GM12875 (cell line): ENCODE data around the gene FOXP1.

Experiments used
- H3K4me3 ChIP-seq: one replicate; pipeline ENCODE4 v1.5.1; 2011; ENCODE audit warnings: low read depth, low read length, control low read depth
- TF ChIP-seq, protein P1 (sequence below): IDR thresholded peaks from 2 replicates; pipeline ENCODE4 v1.5.1; 2011; ENCODE audit warnings: low read depth, mild to moderate bottlenecking, control low read depth, inconsistent platforms, low read length, moderate library complexity, borderline replicate concordance; ENCODE audit not compliant: insufficient read depth

Gene FOXP1

DNA sequence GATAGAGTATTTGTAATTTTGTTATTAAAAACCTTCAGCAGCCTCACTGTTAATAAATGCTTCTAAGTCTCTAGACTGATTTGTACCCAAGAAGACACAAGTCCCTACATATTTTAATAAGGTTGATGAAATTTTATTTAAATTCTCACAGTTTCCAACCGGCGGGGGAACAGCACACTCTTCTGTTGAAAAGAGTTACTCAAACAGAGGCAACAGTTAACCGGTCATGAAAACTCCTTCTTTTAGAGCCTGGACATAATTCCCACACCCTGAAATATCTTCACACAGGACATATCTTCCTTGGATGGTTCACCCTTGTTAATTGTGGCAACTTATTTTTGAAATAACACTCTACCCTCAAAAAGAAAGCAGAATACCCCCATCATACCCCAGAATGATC lies 278.8 kb downstream of the FOXP1 start:
- TF ChIP-seq, protein P1, sequence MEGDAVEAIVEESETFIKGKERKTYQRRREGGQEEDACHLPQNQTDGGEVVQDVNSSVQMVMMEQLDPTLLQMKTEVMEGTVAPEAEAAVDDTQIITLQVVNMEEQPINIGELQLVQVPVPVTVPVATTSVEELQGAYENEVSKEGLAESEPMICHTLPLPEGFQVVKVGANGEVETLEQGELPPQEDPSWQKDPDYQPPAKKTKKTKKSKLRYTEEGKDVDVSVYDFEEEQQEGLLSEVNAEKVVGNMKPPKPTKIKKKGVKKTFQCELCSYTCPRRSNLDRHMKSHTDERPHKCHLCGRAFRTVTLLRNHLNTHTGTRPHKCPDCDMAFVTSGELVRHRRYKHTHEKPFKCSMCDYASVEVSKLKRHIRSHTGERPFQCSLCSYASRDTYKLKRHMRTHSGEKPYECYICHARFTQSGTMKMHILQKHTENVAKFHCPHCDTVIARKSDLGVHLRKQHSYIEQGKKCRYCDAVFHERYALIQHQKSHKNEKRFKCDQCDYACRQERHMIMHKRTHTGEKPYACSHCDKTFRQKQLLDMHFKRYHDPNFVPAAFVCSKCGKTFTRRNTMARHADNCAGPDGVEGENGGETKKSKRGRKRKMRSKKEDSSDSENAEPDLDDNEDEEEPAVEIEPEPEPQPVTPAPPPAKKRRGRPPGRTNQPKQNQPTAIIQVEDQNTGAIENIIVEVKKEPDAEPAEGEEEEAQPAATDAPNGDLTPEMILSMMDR = no peak
- no peak overlapping the region for H3K4me3 ChIP-seq

DNA sequence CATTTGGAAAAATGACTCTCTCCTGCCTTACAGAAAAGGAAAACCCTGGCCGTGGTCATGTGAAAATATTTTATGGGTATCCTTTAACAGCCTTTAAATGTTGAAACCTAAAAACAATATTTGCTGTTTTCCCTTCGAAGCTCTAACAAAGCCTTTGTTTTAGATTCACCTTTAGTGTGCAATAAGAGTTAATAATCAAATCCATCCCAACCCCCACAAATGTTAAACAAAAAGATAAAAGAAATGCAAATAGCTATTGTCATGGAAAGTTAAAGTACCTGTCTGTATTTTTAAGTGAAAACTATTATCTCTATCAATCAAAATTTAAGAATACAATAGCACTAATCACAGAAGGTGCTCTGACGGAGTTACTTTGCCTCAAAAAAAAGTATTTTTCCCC lies 279.3 kb downstream of the FOXP1 start:
- TF ChIP-seq, protein P1 = no peak
- no peak overlapping the region for H3K4me3 ChIP-seq

DNA sequence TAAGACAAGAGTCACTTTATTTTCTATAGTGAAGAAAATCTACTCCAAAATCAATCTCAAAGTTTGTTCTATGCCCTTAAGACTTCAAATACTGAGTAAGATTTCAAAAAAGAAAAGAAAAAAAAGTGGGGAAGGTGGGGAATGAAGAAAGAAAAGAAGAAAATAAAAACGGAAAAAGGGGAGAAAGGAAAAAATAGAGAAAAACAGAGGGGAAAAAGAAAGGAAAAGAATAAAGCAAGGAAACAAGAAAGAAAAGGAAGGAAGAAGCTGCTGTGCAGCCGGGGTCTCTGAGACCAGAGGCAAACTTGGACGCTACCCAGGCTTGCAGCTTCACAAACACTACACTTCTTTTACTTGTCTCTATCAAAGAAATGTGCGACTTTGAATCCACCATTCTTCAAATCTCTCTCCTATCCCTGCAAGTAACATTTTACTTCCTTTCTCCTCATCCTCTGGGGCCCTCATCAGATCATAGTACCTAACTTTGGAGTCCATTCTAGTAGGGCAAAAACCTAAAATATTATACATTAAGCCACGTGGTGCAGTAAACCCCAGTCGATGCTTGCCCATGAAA lies 279.8 kb downstream of the FOXP1 start:
- TF ChIP-seq, protein P1 = no peak
- H3K4me3 ChIP-seq = no peak overlapping the region

DNA sequence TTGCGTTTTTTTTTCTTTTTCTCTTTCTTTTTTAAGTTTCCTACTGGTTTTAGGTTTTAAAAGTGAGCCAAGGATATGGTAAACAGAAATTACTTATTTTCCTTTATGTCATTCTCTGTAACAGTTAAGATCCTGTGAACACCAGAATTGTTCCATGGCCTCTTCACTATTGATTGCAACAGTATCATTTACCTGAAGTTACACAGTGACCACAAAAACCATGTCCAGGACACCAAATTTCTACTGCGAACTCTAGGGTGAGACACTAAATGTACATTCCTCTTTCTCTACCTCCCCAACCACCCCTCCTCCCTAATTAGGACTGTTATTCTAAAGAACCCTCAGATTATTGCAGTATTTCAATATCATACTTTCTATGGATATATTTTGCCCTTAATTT lies 280.9 kb downstream of the FOXP1 start:
- no peak overlapping the region for H3K4me3 ChIP-seq
- TF ChIP-seq, protein P1 = no peak

DNA sequence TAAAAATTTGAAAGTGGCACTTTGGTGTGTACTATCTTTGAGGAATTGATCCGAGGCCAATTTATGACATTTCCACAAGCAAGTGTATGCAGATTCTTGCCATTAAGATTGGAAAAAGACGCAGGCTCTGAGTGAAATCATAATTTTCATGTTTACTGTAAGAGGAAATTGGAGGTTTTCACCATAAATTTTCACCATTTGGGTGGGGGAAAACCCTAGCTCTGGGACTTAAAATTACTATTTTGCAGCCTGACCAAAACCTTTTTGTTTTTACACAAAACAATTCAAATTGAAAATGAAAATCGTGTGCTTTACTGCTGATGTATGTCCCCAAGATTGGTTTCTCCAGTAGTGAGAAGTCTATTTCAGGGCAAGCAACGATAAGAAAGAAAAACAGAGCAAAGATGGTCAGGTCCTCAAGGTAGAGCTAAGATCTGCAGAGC lies 282.6 kb downstream of the FOXP1 start:
- H3K4me3 ChIP-seq = no peak overlapping the region
- TF ChIP-seq, protein P1 = no peak

DNA sequence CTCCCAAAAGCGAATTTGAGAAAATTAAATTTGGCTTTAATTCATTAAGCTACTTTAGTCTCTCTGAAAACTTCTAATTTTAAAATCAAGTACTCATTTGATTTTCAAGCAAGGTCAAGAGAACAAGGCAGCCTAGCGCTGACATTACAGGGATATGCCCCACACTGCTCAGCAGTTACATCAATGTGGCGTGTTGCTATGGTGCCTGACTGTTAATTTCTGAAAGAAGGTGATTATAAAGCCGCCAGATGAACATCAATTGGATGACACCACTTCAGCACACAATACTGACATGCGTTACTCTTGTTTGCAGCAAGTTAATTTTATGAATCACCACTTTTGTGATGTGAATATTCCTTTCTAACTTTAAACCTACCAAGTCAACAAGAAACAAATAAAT lies 284.4 kb downstream of the FOXP1 start:
- H3K4me3 ChIP-seq = no peak overlapping the region
- TF ChIP-seq, protein P1 = no peak

DNA sequence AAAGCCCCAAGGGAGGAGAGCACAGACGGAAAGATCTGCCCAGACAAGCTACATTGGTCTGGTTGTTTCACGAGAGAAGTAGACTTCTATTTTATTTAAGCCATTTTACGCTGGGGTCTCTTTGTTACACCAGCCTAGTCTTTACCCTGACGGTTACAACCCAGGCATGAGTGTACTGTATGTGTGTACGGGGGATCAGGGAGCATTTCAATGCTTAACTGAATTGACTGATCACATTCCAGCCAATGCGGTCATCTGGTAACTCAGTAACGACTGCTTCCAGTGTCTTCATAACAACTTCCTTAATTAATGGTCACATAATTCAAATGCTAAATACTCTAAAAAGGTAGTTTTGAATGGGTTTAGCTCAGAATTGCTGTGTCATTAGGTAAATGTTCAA lies 288.6 kb downstream of the FOXP1 start:
- no peak overlapping the region for H3K4me3 ChIP-seq
- TF ChIP-seq, protein P1 = no peak
